Stimulated activated CD4-positive, alpha-beta T cell treated with anti-CD3 and anti-CD28 coated beads, Interleukin-4, amount 100 ng/mL, for 24 hours (primary cell): ENCODE results near the gene NPR3.

ENCODE experiments used
- DNase-seq: peaks from one replicate; pipeline ENCODE4 v3.0.0-alpha.2; 2020

The NPR3 gene

GRCh38 chr5:32710550-32711361, at the start of gene NPR3:
Gene NPR3 (plus strand): TSS chr5:32711321. CDS start chr5:32711777, 456 bp downstream.
- DNase-seq: no peak

- DNase-seq: no peak
Observed at GRCh38 chr5:32664523-32664922, 46.6 kb upstream of the NPR3 start.

DNA sequence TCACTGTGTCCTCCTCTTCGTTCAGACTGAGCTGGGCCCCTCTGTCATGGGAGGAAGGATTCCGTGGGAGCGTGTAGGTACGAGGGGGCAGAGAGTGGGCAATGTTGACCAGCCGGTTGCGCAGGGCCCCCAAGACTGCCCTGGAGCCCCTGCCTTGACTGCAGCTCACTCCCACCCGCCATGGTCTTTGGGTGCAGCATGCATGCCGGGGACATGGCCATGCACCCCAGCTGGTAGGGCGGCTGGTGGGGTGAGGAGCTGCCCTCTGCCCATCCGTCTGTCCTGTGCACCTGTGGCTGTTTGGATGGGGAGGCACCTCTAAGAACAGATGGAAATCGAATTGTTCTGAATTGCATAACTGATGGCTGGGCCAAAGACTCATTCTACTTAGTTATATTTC, 42.6 kb upstream of the NPR3 start:
- no peak for DNase-seq

DNA sequence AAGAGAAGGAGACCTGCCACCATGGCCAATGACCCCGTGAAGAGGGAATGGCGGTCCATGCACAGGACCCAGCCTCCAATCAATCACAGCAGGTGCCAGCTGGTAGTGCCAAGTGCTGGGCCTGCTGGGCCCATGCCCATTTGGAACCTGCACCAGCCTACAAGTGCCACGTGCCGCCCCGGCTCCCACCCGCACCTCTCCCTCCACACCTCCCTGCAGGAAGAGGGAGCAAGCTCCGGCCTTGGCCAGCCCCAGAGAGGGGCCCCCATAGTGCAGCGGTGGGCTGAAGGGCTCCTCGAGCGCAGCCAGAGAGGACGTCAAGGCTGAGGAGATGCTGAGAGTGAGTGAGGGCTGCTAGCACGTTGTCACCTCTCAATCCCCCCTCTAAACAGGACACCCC, 37.8 kb upstream of the NPR3 start:
- DNase-seq: no peak

DNA sequence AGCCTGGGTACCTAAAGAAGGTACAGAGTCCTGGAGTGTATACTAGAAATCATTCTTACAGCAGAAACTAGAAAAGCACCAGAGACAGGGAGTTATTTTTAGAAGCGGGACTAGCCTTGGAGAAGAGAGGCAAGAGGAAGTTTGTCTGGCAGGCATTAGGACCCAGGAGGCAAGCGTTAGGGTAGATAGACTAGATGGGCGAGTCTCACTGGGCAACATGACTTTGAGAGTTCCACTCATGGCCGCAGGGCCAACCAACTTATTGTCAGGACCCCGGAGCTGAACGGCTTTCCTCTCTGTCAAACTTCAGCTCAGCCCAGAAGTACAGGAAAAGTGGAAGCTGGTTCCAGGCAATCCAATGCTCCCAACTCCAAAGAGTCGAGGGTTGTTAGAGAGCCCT, 34.1 kb upstream of the NPR3 start:
- no peak for DNase-seq

DNA sequence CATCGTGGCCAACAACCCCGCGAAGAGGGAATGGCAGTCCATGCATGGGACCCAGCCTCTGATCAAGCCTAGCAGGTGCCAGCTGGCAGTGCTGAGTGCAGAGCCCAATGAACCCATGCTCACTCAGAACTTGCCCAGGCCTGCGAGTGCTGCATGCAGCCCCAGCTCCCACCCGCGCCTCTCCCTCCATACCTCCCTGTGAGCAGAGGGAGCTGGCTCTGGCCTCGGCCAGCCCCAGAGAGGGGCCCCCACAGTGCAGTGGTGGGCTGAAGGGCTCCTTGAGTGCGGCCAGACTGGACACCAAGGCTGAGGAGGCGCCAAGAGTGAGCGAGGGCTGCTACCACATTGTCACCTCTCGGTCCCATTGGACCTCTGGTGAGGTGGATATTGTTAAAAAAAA, 32.6 kb upstream of the NPR3 start:
- no peak for DNase-seq

DNA sequence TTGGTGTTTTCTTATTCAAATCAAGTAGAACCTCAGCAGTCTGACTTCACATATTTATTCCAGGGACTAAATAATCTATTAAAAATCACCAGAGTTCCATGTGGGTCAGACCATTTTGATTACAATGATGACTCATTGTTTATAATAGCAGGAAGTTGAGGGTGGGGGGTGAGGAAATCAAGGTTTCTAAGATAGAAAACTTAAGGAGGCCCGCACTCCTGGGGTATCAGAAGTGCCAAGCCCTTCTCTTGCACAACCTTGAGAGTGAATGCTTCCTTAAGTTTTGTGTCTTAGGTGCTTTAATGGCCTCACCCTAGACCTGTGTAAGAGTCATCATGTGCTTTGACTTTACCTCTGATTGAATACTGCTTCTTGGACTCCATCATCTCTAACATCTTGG, 31.9 kb upstream of the NPR3 start:
- DNase-seq: no peak

DNA sequence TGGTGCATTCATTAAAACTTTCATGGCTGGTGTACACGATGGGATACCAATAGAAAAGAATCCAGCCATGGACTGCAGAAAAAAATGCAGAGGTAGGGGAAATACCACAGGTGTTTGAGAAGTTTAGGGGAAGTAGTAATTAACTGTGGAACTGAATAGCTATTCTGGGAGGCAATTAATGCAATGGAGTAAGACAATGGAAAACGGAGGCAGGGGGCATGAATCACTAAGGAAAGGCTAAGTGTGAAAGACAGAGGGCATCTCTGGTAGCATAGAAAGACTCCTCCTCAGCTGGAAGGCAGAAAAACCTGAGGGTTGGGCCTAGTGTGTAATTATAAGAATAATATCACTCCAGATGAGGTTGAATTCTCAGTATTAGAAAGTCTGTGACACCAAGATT, 30.9 kb upstream of the NPR3 start:
- no peak for DNase-seq

- DNase-seq: no peak
Observed at GRCh38 chr5:32683125-32683524, 28.0 kb upstream of the NPR3 start.

DNA sequence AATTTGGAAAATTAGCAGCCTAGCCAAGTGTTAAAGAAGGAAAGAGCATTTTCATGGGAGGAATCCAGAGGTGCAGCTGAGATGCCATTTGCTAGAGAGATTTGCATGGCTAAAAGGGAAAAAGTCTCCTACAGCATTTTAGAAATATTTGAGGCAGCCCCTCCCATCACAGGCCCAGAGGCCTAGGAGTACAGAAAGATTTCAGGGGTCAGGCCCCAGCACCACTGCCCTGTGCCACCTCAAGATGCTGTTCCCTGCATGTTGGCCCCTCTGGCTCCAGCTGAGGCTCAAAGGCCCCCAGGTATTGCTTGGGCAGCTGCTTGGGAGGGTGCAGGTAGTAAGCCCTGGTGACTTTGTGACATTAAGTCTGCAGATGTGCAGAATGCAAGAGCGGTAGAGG, 26.9 kb upstream of the NPR3 start:
- no peak for DNase-seq

DNA sequence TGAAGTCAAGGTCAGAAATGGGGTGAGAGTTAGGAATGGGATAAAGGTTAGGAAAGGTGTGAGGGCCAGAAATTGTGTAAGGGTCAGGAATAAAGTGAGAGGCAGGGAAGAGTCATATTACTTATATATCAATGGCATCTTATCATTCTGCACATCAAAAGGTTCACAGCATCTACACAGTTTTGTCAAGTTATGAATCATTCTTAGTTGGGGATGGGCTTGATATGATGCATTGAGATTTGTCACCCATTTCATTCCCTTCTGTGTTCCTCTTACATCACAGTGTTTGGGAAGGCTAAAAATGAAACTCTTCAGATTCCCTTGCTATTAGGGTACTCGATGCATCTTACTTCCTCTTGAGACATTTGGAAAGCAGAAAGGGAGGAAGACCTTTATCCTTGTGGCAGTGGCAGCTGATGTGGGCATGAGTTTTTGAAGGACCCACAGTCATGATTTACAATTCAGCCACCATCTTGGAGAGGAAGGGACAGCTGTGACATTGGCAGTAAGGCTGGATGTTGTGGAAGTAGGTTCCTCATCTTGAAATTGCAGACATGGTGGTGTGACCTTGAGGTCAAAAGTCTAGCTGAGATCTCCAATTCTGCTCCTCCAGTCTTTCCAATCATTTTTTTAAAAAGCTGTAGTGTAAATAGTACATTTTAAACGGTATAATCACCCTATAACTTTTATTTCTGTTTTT, 24.2 kb upstream of the NPR3 start:
- no peak for DNase-seq

DNA sequence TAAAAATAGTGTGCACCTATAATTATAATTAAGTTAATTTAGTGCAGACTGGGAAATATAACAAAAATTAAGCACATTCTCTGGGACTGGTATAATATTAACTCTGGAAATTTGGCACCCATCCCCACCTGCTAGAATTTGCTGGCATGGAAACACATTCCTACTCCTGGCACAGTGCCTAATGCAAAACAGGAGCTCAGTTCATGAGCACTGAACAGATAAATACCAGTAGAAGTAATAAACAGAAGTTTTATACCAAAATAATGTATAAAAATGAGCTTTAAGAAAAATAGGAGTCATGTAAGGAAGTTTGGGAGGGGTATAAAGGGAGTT, 23.7 kb upstream of the NPR3 start:
- no peak for DNase-seq

DNA sequence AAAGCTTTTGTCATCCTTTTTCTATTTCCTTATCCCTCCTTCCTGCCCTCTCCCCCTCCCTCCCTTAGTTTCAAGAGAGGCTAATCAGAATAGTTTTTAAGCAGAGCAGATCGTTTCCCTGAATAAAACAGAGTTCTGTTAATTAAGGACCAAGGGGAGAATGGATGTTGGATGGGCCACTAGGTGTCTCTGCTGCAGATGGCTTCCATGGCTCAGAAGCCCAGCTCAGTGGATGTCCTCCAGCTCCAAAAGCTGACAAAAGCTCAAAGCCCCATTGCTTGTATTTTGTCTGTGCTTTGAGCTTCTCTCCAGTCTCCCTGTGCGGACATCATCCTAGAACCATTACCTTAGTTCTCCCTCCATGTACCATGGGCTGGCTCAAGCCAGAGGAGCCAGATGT, 21.0 kb upstream of the NPR3 start:
- DNase-seq: no peak

DNA sequence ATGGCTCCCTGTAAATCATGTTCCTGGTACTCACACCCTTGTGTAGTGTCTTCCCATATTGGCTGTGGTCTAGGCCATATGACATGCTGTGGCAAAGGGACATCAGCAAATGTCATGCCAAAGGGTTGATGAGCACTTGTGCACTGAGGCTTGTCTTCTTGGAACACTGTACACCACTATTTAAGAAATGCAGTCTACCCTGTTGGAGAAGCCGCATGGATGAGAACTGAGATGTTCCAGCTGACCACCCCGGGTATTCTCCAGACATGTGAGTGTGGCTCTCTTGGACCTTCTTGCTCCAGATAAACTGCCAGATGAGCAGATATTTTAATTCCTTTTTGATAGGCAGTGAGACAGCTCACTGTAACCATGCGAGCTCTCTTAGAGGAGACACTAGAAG, 20.5 kb upstream of the NPR3 start:
- DNase-seq: no peak

DNA sequence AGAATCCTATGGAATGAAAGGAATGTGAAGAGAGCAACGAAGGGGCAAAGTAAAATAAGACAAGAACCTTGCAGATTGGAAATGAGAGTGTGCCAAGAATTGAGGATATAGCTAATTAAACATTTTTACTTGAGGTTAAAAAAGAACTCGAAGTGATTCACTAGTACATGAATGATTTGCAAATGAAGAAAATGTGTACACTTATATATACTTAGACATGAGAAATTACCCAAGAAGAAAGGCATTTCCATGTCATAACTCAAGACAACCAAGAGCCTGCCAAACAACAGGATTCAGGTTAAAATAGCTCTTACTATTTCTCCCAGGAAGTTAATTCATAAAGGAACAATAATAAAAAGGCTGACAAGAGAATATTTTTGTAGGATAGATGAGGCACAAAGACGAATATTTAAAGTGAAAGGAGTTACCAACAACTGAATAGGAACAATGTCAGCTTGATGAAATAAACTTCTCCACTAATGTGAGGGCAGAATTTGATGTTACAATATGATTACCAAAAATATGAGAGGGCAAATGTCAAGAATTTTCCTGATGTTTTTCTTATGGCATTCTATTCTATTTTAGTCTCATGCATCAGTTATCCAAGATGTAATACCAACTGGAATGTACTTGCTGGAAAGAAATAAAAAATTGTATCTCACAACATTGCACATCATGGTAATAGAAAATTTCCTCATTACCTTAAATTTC, 18.9 kb upstream of the NPR3 start:
- DNase-seq: no peak

GRCh38 chr5:32703957-32704356, 7.2 kb upstream of the NPR3 start:
- no peak for DNase-seq

DNA sequence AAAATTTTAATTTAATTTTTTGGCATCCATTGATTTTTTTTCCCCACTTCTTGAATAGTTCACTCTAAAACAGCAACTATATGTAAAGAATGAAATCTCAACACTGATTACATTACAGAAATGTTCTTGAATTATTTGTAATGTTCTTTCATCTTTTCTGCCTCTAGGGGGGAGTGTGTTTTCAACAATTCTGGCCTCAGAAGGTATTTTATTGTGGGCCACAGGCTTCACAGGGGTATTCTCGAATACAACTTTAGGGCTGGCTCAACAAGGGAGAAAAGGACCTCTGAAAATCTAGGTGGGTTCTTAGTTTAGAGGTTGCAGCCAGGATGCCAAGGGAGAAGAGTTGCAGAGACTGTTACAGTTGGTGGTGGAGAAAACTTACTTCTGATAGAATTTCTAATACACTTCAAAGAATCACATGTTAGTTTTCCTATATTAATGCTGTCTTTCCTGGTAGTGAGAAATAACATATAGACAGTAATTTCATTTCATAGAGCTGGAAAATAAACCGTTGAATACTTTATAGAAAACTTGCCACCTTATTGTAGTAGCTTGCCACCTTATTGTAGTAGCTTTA, 3.6 kb upstream of the NPR3 start:
- no peak for DNase-seq

DNA sequence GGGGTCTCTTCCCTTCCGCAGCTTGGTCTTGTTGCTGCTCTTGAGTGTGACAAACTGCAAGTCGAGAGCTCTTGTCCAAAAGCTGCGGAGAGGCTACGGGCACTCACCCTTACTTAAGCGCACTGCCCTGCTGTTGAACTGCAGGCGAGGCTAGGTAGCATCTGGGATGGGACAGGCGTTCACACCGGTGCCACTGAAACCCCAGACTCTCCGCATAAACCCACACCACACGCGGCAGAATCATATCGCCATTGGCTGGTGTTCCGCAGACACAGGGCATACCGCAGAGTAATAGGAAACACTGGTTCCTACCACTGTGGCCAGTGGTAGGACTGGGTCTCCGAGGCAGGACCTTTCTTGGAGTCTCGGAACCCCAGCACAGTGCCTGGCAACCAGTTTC, 2.2 kb upstream of the NPR3 start:
- DNase-seq: no peak

- DNase-seq: peak; percentile 36
Observed at GRCh38 chr5:32709750-32710549, 1.2 kb upstream of the NPR3 start.

DNA sequence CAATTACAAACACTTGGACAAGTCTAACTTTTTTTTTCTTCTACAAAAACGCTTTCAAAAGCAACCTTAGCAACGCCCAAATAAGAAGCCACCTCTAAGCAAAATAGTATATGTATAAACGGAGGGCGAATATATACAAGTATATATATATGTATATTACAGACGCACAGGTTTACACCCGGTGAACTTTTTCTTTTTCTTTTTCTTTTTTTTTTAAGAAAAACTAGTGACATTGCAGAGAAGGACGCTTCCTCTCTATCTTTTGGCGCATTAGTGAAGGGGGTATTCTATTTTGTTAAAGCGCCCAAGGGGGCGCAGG, 200 bp downstream of the NPR3 start:
- DNase-seq: no peak

DNA sequence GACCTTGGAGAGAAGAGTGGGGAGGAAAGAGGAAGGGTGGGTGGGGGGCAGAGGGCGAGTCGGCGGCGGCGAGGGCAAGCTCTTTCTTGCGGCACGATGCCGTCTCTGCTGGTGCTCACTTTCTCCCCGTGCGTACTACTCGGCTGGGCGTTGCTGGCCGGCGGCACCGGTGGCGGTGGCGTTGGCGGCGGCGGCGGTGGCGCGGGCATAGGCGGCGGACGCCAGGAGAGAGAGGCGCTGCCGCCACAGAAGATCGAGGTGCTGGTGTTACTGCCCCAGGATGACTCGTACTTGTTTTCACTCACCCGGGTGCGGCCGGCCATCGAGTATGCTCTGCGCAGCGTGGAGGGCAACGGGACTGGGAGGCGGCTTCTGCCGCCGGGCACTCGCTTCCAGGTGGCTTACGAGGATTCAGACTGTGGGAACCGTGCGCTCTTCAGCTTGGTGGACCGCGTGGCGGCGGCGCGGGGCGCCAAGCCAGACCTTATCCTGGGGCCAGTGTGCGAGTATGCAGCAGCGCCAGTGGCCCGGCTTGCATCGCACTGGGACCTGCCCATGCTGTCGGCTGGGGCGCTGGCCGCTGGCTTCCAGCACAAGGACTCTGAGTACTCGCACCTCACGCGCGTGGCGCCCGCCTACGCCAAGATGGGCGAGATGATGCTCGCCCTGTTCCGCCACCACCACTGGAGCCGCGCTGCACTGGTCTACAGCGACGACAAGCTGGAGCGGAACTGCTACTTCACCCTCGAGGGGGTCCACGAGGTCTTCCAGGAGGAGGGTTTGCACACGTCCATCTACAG, 760 bp downstream of the NPR3 start:
- DNase-seq: no peak
